Colonic mucosa (tissue), 4 donors: ENCODE measurements around the gene SNU13. TPM values are rescaled to one million over a fixed set of nuclear protein-coding genes. Genes with fewer than 3 reads are reported as not detected.
"Not testable (repeated sequence)": the region's sequence is repeated elsewhere in the genome, so short reads cannot be mapped to it uniquely, and the experiment has no call there.

Experiments
- DNase-seq: peaks from one replicate; pipeline ENCODE4 v3.0.0-alpha.2; 2020
- H3K27ac ChIP-seq: fragments of 200-600 bp; one replicate; pipeline ENCODE4 v1.8.0; 2021
- H3K27me3 ChIP-seq: fragments of 200-600 bp; one replicate; pipeline ENCODE4 v1.8.0; 2021
- H3K36me3 ChIP-seq: fragments of 200-600 bp; one replicate; pipeline ENCODE4 v1.8.0; 2021
- H3K4me1 ChIP-seq: fragments of 200-600 bp; one replicate; pipeline ENCODE4 v1.8.0; 2021; ENCODE audit warnings: mild to moderate bottlenecking
- H3K4me3 ChIP-seq: fragments of 200-600 bp; one replicate; pipeline ENCODE4 v1.8.0; 2021
- H3K9ac ChIP-seq, 2 donors: one replicate each; pipeline ENCODE4 v1.7.0; 2013; ENCODE audit warnings: control low read depth in 2 of 2, low read depth in 2 of 2, low read length in 2 of 2
- H3K9me3 ChIP-seq: fragments of 200-600 bp; one replicate; pipeline ENCODE4 v1.8.0; 2021
- CTCF ChIP-seq: fragments of 200-600 bp; IDR thresholded peaks from one replicate; pipeline ENCODE4 v1.8.0; 2022; ENCODE audit warnings: antibody characterized with exemption, mild to moderate bottlenecking
- intact Hi-C: fragments of 100-400 bp; cut with DNase I; formaldehyde crosslinking; loops from one replicate; pipeline ENCODE4 v1.14.1; 2022
- total RNA-seq, 2 donors: library from RNA; stranded (reverse); fragmentation: NEBNext Ultra II Directional in 1 of 2; extraction: Animal tissue kit (Norgen Biotek cat#: 25700) in 1 of 2; gene quantifications; one replicate each; pipeline ENCODE4 v1.2.1, GENCODE V29; 2021
- donor health status: healthy.
- donor health status: DM: no; HTN: no; CAD: no.
- donor health status: DM: no; HTN: no; CAD: no.

SNU13 gene
- total RNA-seq, 2 donors from 2014 or later: 95.7 to 169 TPM

DNA sequence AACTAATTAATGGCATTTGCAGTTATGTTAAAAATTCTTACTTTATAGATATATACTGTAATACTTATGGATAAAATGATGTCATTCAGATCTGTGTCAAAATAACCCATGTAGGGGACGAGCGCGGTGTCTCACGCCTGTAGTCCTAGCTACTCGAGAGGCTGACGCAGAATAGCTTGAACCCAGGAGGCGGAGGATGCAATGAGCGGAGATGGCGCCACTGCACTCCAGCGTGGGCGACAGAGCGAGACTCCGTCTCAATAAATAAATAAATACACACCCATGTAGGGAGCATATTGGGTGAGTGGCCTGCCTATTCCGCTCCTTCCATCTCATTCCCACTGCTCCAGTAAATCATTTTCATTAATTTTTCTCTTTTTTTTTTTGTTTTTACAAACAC is 7.1 kb downstream of the SNU13 start:
- Histone ChIP-seq H3K9me3 (no peaks in the 10 kb centered on the region), H3K27ac (peak overlapping the region; percentile 68), H3K9ac (peak overlapping the region; percentile 76 to 83), H3K4me3 (peak overlapping the region; percentile 44), H3K4me1 (no peaks in the 10 kb centered on the region), H3K36me3 (peaks cover 9% of the 10 kb centered on the region), H3K27me3 (no peaks in the 10 kb centered on the region)
- TF ChIP-seq CTCF: no peak
- no peak for DNase-seq
- intact Hi-C loops: no loop called here

GRCh38 chr22:41676134-41676533 is 12.5 kb downstream of the SNU13 start:
- H3K9me3 ChIP-seq: no peaks in the 10 kb centered on the region
- no peak overlapping the region for H3K4me3 ChIP-seq
- intact Hi-C loops: no loop called here
- H3K27me3 ChIP-seq: no peaks in the 10 kb centered on the region
- no peak overlapping the region for H3K9ac ChIP-seq
- TF ChIP-seq CTCF: no peak
- no peak overlapping the region for H3K27ac ChIP-seq
- peaks cover 9% of the 10 kb centered on the region for H3K36me3 ChIP-seq
- no peaks in the 10 kb centered on the region for H3K4me1 ChIP-seq
- no peak for DNase-seq

- Histone ChIP-seq H3K36me3 (peaks cover 4% of the 10 kb centered on the region), H3K4me1 (no peaks in the 10 kb centered on the region), H3K4me3 (no peak overlapping the region), H3K27ac (no peak overlapping the region), H3K27me3 (no peaks in the 10 kb centered on the region), H3K9ac (no peak overlapping the region), H3K9me3 (no peaks in the 10 kb centered on the region)
- intact Hi-C loops: no loop called here
- no peak for TF ChIP-seq CTCF
- DNase-seq: no peak
Measured at GRCh38 chr22:41674846-41675340, 13.8 kb downstream of the SNU13 start.

DNA sequence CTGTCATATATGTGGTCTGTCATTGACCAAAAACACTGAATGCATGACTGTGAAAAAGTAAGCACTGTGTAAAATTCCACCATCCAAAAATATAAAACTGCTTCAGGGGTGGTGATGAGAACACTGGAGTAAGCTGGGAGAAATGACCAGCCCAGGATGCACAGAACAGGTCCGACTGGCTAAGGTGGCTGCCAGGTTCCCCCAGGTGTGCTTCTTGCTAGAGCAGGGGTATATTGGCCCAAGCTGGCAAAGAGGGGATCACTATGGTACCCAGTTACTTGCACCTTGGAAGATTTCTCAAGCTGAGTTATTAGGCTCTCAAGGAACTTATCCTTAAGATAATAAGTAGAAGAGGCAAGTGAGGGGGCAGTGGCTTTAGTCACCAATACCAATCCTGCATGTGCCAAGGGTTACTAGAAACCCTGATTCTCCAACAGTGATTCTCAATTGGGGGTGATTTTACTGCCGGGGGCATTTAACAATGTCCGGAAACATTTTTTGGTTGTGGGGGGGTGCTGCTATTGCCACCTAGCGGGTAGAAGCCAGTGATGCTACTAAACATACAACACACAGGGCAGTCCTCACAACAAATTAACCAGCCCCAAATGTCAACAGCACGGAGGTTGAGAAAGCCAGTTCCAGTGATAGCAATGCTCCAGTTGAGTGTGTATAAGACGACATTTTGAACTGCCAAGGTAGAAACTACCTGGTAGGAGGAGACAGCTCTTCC is 15.7 kb downstream of the SNU13 start:
- H3K4me1 ChIP-seq: no peaks in the 10 kb centered on the region
- no peak overlapping the region for H3K27ac ChIP-seq
- intact Hi-C loops: no loop called here
- H3K4me3 ChIP-seq: no peak overlapping the region
- H3K9me3 ChIP-seq: no peaks in the 10 kb centered on the region
- H3K36me3 ChIP-seq: no peaks in the 10 kb centered on the region
- no peaks in the 10 kb centered on the region for H3K27me3 ChIP-seq
- DNase-seq: no peak
- no peak overlapping the region for H3K9ac ChIP-seq
- TF ChIP-seq CTCF: no peak

DNA sequence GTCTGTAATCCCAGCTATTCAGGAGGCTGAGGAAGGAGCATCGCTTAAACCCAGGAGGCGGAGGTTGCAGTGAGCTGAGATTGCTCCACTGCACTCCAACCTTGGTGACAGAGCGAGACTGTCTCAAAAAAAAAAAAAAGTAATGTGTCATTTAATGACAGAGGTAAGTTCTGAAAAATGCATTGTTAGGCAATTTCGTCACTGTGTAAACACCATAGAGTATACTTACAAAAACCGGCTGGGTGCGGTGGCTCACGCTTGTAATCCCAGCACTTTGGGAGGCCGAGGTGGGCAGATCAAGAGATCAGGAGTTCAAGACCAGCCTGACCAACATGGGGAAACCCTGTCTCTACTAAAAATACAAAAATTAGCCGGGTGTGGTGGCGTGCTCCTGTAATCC is 16.6 kb downstream of the SNU13 start:
- intact Hi-C loops, H3K27ac ChIP-seq, H3K36me3 ChIP-seq, H3K4me3 ChIP-seq, H3K27me3 ChIP-seq, H3K9ac ChIP-seq, H3K4me1 ChIP-seq, H3K9me3 ChIP-seq: not testable (repeated sequence)
- DNase-seq: peak; percentile 37
